Endothelial cell of umbilical vein (primary cell): ENCODE measurements around the gene HPX. TPM values are rescaled to one million over a fixed set of nuclear protein-coding genes. Genes with fewer than 3 reads are reported as not detected.

Experiments
- BruUV-seq: library from RNA; stranded (reverse); fragments of 400-500 nt; replicated peaks from 2 replicates; lab custom pipeline; 2021; lab: Mats Ljungman, UMichigan
- CTCF ChIA-PET: fragments of 300-600, 350-600 bp; sonication (Branson Sonifier 250); formaldehyde crosslinking; loops from one replicate; lab custom pipeline; 2021; ENCODE audit warnings: antibody characterized with exemption, inconsistent platforms; lab: Charles Lee
- POLR2A ChIA-PET: fragments of 300-600, 350-600 bp; sonication (Branson Sonifier 250); formaldehyde crosslinking; loops from one replicate; lab custom pipeline; 2021; ENCODE audit warnings: antibody characterized with exemption, inconsistent platforms; lab: Charles Lee
- DNase-seq: peaks from one replicate; pipeline ENCODE4 v3.0.0-alpha.2; 2011; ENCODE audit warnings: low read depth, low spot score
- FAIRE-seq: peaks from 2 replicates; lab custom pipeline; 2011; peaks lifted over from hg19 to GRCh38; lab: Jason Lieb, UNC
- H2AFZ ChIP-seq: 2 replicates; pipeline ENCODE4 v1.6.0; 2012; ENCODE audit warnings: low read depth, low read length, control low read depth, inconsistent platforms
- H3K27ac ChIP-seq: 2 replicates; pipeline ENCODE4 v1.5.1; 2011; ENCODE audit warnings: low read depth, mild to moderate bottlenecking, control low read depth, low read length, moderate library complexity; ENCODE audit not compliant: insufficient read depth
- H3K27me3 ChIP-seq, 2 experiments: 2 replicates each; pipeline versions ENCODE4 v1.6.0 to v1.6.1; 2011; ENCODE audit warnings: low read length in 2 of 2, mixed read lengths in 1 of 2; ENCODE audit not compliant: control insufficient read depth in 2 of 2, insufficient read depth in 2 of 2
- H3K36me3 ChIP-seq, 2 experiments: 2 replicates in 1 of 2; 3 replicates in 1 of 2; pipeline ENCODE4 v1.5.1; 2011; ENCODE audit warnings: low read length in 2 of 2, mild to moderate bottlenecking in 1 of 2, moderate library complexity in 1 of 2; ENCODE audit not compliant: control insufficient read depth in 2 of 2, insufficient read depth in 2 of 2; ENCODE audit errors: extremely low read depth in 1 of 2
- H3K4me1 ChIP-seq: 3 replicates; pipeline ENCODE4 v1.5.1; 2011; ENCODE audit warnings: mild to moderate bottlenecking, low read length; ENCODE audit not compliant: control insufficient read depth, insufficient read depth; ENCODE audit errors: extremely low read depth
- H3K4me2 ChIP-seq: 2 replicates; pipeline ENCODE4 v1.6.1; 2011; ENCODE audit warnings: low read length, control low read depth, mixed read lengths; ENCODE audit not compliant: insufficient read depth
- H3K4me3 ChIP-seq, 3 experiments: fragments of 200-600 bp in 1 of 3; sonication (generic), shearing (Covaris generic) in 1 of 3; replicated peaks in 1 of 3; 2 replicates each; pipeline ENCODE4 v1.5.1; 2011 to 2016; ENCODE audit warnings: control low read depth in 3 of 3, low read length in 3 of 3, mild to moderate bottlenecking in 2 of 3, inconsistent platforms in 1 of 3, low read depth in 1 of 3, moderate library complexity in 1 of 3; ENCODE audit not compliant: insufficient read depth in 1 of 3
- H3K79me2 ChIP-seq: 2 replicates; pipeline ENCODE4 v1.6.0; 2012; ENCODE audit warnings: low read length, inconsistent platforms; ENCODE audit not compliant: control insufficient read depth, insufficient read depth
- H3K9ac ChIP-seq: replicated peaks from 2 replicates; pipeline ENCODE3; 2011; ENCODE audit warnings: low read length, control low read depth; ENCODE audit not compliant: insufficient read depth; ENCODE audit errors: extremely low read depth
- H3K9me1 ChIP-seq: replicated peaks from 3 replicates; pipeline ENCODE4 v1.6.0; 2011; ENCODE audit warnings: mild to moderate bottlenecking, low read length; ENCODE audit not compliant: control insufficient read depth, insufficient read depth; ENCODE audit errors: extremely low read depth
- H3K9me3 ChIP-seq: replicated peaks from 2 replicates; pipeline ENCODE4 v1.5.1; 2012; ENCODE audit warnings: low read length, inconsistent platforms; ENCODE audit not compliant: control insufficient read depth, insufficient read depth
- H4K20me1 ChIP-seq: replicated peaks from 2 replicates; pipeline ENCODE3; 2011; ENCODE audit warnings: mild to moderate bottlenecking, low read length; ENCODE audit not compliant: control insufficient read depth, insufficient read depth; ENCODE audit errors: extremely low read depth
- EZH2 ChIP-seq: IDR thresholded peaks from 2 replicates; pipeline ENCODE4 v1.6.1; 2012; ENCODE audit warnings: borderline replicate concordance, low read depth, mild to moderate bottlenecking, moderate library complexity, low read length, inconsistent platforms; ENCODE audit not compliant: severe bottlenecking
- FOS ChIP-seq: IDR thresholded peaks from 2 replicates; pipeline ENCODE4 v1.6.1; 2011; ENCODE audit warnings: mild to moderate bottlenecking, low read length, moderate library complexity, borderline replicate concordance; ENCODE audit not compliant: insufficient read depth
- GATA2 ChIP-seq: IDR thresholded peaks from 2 replicates; pipeline ENCODE4 v1.7.0; 2011; ENCODE audit warnings: low read depth, mild to moderate bottlenecking, moderate library complexity, mixed read lengths, low read length; ENCODE audit not compliant: insufficient read length, insufficient read depth
- JUN ChIP-seq: IDR thresholded peaks from 2 replicates; pipeline ENCODE4 v1.6.1; 2011; ENCODE audit warnings: borderline replicate concordance, low read depth; ENCODE audit not compliant: insufficient read length, insufficient read depth
- MYC ChIP-seq: IDR thresholded peaks from one replicate; pipeline ENCODE4 v1.6.1; 2011; ENCODE audit warnings: mild to moderate bottlenecking, low read depth, low read length
- POLR2A ChIP-seq: IDR thresholded peaks from 2 replicates; pipeline ENCODE4 v1.6.1; 2012; ENCODE audit warnings: low read depth, mild to moderate bottlenecking, control low read depth, low read length
- POLR2AphosphoS5 ChIP-seq: IDR thresholded peaks from 2 replicates; pipeline ENCODE4 v1.6.1; 2012; ENCODE audit warnings: low read depth, mild to moderate bottlenecking, control low read depth, low read length, moderate library complexity; ENCODE audit not compliant: insufficient read depth
- dilution Hi-C: fragments of 300-500 bp; cut with MboI; formaldehyde crosslinking; loops from one replicate; pipeline ENCODE4 v1.15.0; 2019; ENCODE audit warnings: low sequenced_read_pairs; ENCODE audit not compliant: extremely low pct_ligation_motif_present
- intact Hi-C: fragments of 100-400 bp; cut with micrococcal nuclease; formaldehyde crosslinking; loops from one replicate; pipeline ENCODE4 v1.10.0; 2022
- polyA plus RNA-seq, 4 experiments: library from polyadenylated mRNA; depleted of rRNA in 3 of 4; stranded (reverse) in 3 of 4; unstranded in 1 of 4; fragments of >200 nt; gene quantifications; 2 replicates each; pipeline versions ENCODE4 v1.2.1 to v1.2.3, GENCODE V29; 2011 to 2012; ENCODE audit warnings: missing spikeins in 1 of 4
- total RNA-seq: library from RNA; stranded (reverse); gene quantifications from 2 replicates; pipeline ENCODE4 v1.2.3, GENCODE V29; 2021
- TF ChIP-seq, protein P1 (sequence below), 2 donors: IDR thresholded peaks; 1 replicate in 1 of 2; 2 replicates in 1 of 2; pipeline ENCODE4 v1.5.1; 2011; ENCODE audit warnings: low read length in 2 of 2, mild to moderate bottlenecking in 2 of 2, moderate library complexity in 2 of 2, control low read depth in 1 of 2, inconsistent platforms in 1 of 2, low read depth in 1 of 2; ENCODE audit not compliant: insufficient read depth in 1 of 2; ENCODE audit errors: extremely low read depth in 1 of 2

HPX gene
- total and polyA plus RNA-seq, 2 donors (not counting 3 experiments of a cell fraction or from before 2014, with no cell fraction given): 1.3 to 1.5 TPM

GRCh38 chr11:6390718-6391469, 49.9 kb downstream of the HPX start:
- TF ChIP-seq MYC: no peak
- Histone ChIP-seq H3K9me3 (no peaks in the 10 kb centered on the region), H3K4me1 (peaks cover 33% of the 10 kb centered on the region), H3K9ac (peak overlapping the region; percentile 83), H3K27ac (peak overlapping the region; percentile 73), H3K79me2 (peaks cover 4% of the 10 kb centered on the region), H3K9me1 (no peaks in the 10 kb centered on the region), H3K4me2 (peak overlapping the region; percentile 79), H3K4me3 (peak overlapping the region; percentile 71 to 82 (median 72)), H4K20me1 (no peaks in the 10 kb centered on the region), H3K27me3 (no peaks in the 10 kb centered on the region), H3K36me3 (peaks cover 0 to 4% of the 10 kb centered on the region in 2 experiments), H2AFZ (peak overlapping the region; percentile 92)
- TSS peak; percentile 30 for BruUV-seq
- ChIA-PET POLR2A (interaction anchor here (1.0 to 1.9 kb wide), 3 partner anchors 12 to 28 kb away, joined by 5 to 9 read pairs (median 5); partner anchors contain the start of gene APBB1), CTCF (interaction anchor here (0.9 to 4.7 kb wide), 10 partner anchors 8 to 245 kb away, joined by 3 to 115 read pairs (median 3); no protein-coding TSS in a partner anchor)
- FAIRE-seq (no peak), DNase-seq (no peak)
- dilution Hi-C loops (no loop called here), intact Hi-C loops (loop anchor here (1.0 to 2.0 kb wide), 6 partner anchors 28 to 244 kb away; partner anchors contain the start of genes APBB1, ARFIP2, CAVIN3 and TIMM10B)

GRCh38 chr11:6389905-6390717, 50.7 kb downstream of the HPX start, which contains the start of gene SMPD1:
Gene SMPD1, plus strand, starts transcription at chr11:6390474. Its CDS starts 125 bp downstream, at chr11:6390599.
- dilution Hi-C loops: no loop called here
- CTCF ChIA-PET: interaction anchor here (0.7 to 4.7 kb wide), 11 partner anchors 9 to 246 kb away, joined by 3 to 115 read pairs (median 5); no protein-coding TSS in a partner anchor
- TSS peak; percentile 85 for BruUV-seq

More at GRCh38 chr11:6389905-6390717, 50.7 kb downstream of the HPX start, which contains the start of gene SMPD1:
- peak within 1 kb of the TSS; percentile 71 to 82 (median 72) for H3K4me3 ChIP-seq
- no peaks in the 10 kb centered on the region for H3K9me1 ChIP-seq
- peak within 1 kb of the TSS; percentile 92 for H2AFZ ChIP-seq
- no peaks in the 10 kb centered on the region for H3K9me3 ChIP-seq
- H3K36me3 ChIP-seq: peaks cover 0 to 2% of the 10 kb centered on the region in 2 experiments
- no peaks in the 10 kb centered on the region for H4K20me1 ChIP-seq
- intact Hi-C loops: loop anchor here (1.0 to 2.0 kb wide), 6 partner anchors 29 to 245 kb away; partner anchors contain the start of genes APBB1, ARFIP2, CAVIN3 and TIMM10B
- no peaks in the 10 kb centered on the region for H3K27me3 ChIP-seq
- DNase-seq (peak; percentile 90), FAIRE-seq (peak; percentile 86)
- H3K9ac ChIP-seq: peak within 1 kb of the TSS; percentile 83
- H3K4me1 ChIP-seq: peaks cover 33% of the 10 kb centered on the region
- peaks cover 4% of the 10 kb centered on the region for H3K79me2 ChIP-seq
- peak within 1 kb of the TSS; percentile 88 for H3K4me2 ChIP-seq
- TF ChIP-seq EZH2: no peak
- peak; percentile 96 for TF ChIP-seq POLR2AphosphoS5
- no peak for TF ChIP-seq FOS
- no peak for TF ChIP-seq GATA2
- peak; percentile 86 for TF ChIP-seq POLR2A
- TF ChIP-seq, protein P1, sequence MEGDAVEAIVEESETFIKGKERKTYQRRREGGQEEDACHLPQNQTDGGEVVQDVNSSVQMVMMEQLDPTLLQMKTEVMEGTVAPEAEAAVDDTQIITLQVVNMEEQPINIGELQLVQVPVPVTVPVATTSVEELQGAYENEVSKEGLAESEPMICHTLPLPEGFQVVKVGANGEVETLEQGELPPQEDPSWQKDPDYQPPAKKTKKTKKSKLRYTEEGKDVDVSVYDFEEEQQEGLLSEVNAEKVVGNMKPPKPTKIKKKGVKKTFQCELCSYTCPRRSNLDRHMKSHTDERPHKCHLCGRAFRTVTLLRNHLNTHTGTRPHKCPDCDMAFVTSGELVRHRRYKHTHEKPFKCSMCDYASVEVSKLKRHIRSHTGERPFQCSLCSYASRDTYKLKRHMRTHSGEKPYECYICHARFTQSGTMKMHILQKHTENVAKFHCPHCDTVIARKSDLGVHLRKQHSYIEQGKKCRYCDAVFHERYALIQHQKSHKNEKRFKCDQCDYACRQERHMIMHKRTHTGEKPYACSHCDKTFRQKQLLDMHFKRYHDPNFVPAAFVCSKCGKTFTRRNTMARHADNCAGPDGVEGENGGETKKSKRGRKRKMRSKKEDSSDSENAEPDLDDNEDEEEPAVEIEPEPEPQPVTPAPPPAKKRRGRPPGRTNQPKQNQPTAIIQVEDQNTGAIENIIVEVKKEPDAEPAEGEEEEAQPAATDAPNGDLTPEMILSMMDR (IDR thresholded peaks at IDR 0.05; ENCODE audit: extremely low read depth in 1 of 2, insufficient read depth in 1 of 2, low read depth in 1 of 2, low read length in 2 of 2): no peak
- TF ChIP-seq JUN: no peak
- POLR2A ChIA-PET: interaction anchor here (0.6 to 1.9 kb wide), 5 partner anchors 11 to 323 kb away, joined by 3 to 9 read pairs (median 5); partner anchors contain the start of gene APBB1
- H3K27ac ChIP-seq: peak within 1 kb of the TSS; percentile 73
